A204.1 (cell line): ENCODE results near the gene ZNF709.
A peak's percentile ranks its signal among the peaks of the same experiment; 100 is the strongest.
"Not testable (repeated sequence)": the region's sequence is repeated elsewhere in the genome, so short reads cannot be mapped to it uniquely, and the experiment has no call there.

Source experiments
- FAIRE-seq: peaks from 2 replicates; lab custom pipeline; 2012; peaks lifted over from hg19 to GRCh38; lab: Jason Lieb, UNC

The ZNF709 gene

DNA sequence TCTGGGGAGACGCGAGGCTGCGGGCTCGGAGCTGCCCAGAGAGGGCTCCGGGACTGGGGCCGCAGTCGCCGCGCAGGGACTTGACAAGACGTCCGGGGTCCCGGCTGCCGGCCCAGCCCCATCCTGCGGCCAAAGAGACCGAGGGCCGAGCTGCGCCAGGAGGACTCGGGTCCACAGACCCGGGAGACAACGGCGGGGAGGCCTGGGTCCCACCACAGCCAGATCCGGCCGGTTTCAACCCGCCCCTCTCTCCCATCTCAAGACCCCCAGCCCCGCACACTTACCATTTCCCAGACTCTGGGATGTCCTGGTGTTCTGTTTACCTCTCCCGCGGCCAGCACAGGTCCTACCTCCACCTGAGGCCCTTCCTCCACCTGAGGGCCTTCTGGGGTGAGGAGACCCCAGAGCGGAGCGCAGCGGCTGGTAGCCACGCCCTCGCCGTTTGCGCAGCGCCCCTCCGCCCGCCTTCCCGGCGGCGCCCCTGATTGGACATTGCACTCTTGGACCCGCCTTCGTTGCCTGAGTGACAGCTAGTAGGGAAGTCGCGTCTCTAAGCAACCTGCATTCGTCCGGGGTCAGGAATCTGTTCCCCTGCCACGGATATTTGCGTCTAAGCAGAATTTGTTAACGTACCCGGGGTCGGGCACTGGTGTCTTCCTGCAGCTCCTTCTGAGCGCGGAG lies at the start of gene ZNF709:
ZNF709 (minus strand) TSS at position 446 of the 681 bp plus-strand sequence; CDS start at position 287, 159 bp downstream.
- peak; percentile 34 for FAIRE-seq

DNA sequence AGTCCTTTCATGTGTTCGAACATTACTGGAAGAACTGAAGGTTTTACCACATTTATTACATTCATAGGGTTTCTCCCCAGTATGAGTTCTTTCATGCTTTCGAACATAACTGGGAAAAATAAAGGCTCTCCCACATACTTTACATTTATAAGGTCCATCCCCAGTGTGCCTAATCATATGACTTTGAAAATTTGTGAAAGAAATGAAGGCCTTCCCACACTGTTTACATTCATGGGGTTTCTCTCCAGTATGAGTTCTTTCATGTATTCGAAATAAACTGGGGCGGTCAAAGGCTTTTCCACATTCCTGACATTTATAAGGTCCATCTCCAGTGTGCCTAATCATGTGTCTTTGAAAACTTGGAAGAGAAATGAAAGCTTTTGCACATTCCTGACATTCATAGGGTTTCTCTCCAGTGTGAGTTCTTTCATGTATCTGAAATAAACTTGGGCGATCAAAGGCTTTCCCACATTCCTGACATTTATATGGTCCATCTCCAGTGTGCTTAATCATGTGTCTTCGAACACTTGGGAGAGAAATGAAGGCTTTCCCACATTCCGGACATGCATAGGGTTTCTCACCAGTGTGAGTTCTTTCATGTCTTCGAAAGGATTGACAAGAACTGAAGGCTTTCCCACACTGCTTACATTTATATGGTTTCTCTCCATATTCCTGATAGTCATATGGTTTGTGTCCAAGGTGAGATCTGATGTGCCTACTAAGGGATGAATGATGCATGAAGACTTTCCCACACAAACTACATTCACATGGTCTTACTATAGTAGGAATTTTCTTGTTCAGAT lies 42.6 kb upstream of the ZNF709 start:
- FAIRE-seq = no peak

DNA sequence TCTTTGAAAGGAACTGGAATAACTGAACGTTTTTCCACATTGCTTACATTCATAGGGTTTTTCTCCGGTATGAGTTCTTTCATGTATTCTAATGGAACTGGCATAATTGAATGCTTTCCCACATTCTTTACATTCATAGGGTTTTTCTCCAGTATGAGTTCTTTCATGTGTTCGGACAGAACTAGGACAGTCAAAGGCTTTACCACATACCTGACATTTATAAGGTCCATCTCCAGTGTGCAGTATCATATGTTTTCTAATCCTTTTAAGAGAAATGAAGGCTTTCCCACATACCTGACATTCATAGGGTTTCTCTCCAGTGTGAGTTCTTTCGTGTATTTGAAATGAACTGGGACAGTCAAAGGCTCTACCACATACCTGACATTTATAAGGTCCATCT lies 41.9 kb upstream of the ZNF709 start:
- FAIRE-seq = no peak

GRCh38 chr19:12521996-12522395 lies 37.4 kb upstream of the ZNF709 start:
- no peak for FAIRE-seq

GRCh38 chr19:12513531-12514061 lies 29.0 kb upstream of the ZNF709 start:
- FAIRE-seq = no peak

DNA sequence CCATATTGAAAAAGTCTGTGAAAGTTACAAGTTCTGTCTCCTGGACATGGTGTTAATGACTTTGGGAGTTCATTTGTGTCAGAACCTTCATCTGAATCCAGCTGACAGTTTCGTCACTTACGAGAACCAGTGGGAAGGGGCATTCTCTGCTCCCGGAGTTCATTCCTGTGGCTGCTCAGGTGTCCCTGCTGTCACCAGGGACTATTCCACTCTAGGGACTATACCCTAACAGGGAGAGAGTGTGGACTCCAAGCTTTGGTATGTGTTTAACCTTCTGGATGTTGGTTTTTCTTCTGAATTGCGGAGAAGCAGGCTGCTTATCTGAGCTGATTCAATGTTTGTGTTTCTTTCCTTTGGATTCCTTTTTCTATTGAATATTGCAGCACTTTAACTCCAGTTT lies 12.4 kb upstream of the ZNF709 start:
- FAIRE-seq = no peak

GRCh38 chr19:12496480-12496879 lies 11.9 kb upstream of the ZNF709 start:
- FAIRE-seq = no peak

- peak; percentile 91 for FAIRE-seq
Observed at GRCh38 chr19:12495002-12495802, 10.6 kb upstream of the ZNF709 start.

- FAIRE-seq = no peak
Observed at GRCh38 chr19:12494260-12494860, 9.7 kb upstream of the ZNF709 start.

DNA sequence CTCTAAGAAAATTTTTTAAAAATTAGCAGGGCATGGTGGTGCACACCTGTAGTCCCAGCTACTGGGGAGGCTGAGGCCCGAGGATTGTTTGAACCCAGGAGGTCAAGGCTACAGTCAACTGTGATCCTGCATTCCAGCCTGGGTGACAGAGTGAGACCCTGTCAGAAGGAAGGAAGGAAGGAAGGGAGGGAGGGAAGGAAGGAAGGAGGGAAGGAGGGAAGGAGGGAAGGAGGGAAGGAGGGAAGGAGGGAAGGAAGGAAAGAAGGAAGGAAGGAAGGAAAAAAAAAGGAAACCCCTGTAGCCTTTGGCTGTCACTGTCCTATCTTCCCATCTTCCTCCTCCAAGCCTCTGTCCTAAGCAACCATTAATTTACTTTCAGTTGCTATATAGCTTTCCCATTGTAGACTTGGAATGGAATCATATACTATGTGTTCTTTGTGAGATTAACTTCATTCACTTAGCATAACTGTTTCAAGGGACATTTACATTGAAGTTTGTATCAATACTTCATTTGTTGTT lies 1.7 kb upstream of the ZNF709 start:
- FAIRE-seq = not testable (repeated sequence)

DNA sequence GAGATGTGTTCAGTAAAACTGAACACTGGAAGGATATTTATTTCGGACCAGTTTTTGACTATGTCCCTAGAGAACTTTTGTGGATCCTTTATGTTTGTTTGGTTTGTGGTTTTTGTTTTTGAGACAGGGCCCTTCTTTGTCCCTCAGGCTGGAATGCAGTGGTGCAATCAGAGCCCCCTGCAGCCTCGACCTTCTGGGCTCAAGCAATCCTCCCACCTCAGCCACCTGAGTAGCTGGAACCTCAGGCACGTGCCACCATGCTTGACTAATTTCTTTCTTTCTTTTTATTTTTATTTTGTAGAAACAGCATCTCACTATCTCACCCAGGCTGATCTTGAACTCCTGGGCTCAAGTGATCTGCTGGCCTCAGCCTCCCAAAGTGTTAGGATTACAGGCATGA lies 955 bp upstream of the ZNF709 start:
- FAIRE-seq = no peak

- no peak for FAIRE-seq
Observed at GRCh38 chr19:12485052-12485416, 418 bp upstream of the ZNF709 start.

DNA sequence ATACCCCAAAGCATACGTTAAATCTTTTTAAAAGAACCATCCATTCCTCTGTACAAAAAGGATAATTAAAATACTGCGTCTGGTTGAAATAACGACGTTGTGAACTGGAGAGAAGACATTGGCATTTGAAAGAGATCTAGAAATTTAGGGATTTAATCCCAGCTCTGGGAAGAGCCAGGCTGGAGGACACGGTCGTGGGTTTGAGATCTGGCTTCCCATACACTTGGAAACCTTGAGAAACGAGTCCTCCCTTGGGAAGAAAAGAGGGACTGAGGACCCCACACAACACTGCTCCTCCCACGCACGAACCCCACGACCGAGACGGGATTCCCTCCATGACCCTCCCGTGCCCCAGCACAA lies 625 bp downstream of the ZNF709 start:
- no peak for FAIRE-seq

DNA sequence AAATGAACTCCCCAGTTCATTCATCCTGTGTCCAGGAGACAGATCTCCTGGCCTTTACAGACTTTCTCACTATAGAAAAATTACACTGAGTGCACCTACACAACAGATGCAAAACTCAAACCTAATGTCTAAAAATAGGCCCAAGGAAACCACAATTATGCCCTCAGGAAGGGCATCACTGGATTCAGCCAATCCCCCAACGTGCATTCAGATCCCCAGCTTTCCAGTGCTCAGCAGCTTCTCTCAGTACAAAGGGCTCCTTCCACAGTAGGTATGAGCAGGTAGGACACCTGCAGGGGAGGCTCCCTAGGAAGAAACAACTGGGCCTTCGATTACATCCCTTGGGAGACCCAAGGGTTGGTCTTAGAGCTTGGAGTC lies 2.1 kb downstream of the ZNF709 start:
- FAIRE-seq = no peak

GRCh38 chr19:12481781-12482508 lies 2.7 kb downstream of the ZNF709 start:
- FAIRE-seq = no peak

- FAIRE-seq = no peak
Observed at GRCh38 chr19:12478234-12478941, 6.2 kb downstream of the ZNF709 start.

DNA sequence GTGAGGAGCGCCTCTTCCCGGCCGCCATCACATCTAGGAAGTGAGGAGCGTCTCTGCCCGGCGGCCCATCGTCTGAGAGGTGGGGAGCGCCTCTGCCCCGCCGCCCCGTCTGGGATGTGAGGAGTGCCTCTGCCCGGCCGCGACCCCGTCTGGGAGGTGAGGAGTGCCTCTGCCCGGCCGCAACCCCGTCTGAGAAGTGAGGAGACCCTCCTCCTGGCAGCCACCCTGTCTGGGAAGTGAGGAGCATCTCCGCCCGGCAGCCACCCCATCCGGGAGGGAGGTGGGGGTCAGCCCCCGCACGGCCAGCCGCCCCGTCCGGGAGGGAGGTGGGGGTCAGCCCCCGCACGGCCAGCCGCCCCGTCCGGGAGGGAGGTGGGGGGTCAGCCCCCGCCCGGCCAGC lies 17.0 kb downstream of the ZNF709 start:
- not testable (repeated sequence) for FAIRE-seq

DNA sequence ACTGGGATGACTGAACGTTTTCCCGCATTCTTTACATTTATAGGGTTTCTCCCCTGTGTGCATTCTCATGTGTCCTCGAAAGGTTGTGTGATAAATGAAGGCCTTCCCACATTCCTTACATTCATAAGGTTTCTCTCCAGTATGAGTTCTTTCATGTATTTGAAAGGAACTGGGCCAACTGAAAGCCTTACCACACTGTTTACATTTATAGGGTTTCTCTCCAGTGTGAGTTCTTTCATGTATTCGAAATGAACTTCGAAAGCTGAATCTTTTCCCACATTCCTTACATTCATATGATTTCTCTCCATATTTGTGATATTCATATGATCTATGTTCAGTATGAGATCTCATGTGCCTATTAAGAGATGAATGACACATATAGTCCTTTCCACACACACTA lies 19.4 kb downstream of the ZNF709 start:
- FAIRE-seq = no peak

DNA sequence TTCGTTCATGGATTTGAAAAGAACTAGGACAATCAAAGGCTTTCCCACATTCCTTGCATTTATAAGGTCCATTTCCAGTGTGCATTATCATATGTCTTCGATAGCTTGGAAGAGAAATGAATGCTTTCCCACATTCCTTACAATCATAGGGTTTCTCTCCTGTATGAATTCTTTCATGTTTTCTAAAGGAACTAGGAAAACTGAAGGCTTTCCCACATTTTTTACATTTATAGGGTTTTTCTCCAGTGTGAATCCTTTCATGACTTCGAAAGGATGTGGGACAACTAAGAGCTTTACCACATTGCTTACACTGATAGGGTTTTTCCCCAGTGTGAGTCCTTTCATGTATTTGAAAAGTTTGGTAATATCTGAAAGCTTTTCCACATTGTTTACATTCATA lies 19.8 kb downstream of the ZNF709 start:
- FAIRE-seq = no peak

DNA sequence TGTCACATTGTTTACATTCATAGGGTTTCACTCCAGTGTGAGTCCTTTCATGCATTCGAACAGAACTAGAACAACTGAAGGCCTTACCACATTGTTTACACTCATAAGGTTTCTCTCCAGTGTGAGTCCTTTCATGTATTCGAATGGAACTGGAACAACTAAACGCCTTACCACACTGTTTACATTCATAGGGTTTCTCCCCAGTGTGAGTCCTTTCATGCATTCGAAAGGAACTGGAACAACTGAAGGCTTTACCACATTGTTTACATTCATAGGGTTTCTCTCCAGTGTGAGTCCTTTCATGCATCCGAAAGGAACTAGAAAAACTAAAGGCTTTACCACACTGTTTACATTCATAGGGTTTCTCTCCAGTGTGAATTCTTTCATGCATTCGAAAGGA lies 20.5 kb downstream of the ZNF709 start:
- FAIRE-seq = not testable (repeated sequence)

DNA sequence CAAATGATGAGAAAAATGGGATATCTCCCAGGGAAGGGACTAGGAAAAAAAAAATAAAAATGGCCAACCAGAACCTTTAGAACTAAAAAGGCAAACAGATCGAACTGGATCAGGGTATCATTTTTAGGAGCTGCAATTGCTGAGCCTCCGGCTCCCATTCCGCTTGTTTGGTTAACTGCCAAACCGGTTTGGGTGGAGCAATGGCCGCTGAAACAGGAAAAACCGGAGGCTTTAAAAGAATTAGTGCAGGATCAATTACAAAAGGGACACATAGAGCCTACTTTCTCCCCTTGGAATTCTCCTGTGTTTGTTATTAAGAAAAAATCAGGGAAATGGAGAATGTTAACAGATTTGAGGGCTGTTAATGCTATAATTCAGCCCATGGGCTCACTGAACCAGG lies 31.1 kb downstream of the ZNF709 start:
- no peak for FAIRE-seq
